ENCODE results near the gene PLTP.
A peak's percentile ranks its signal among the peaks of the same experiment; 100 is the strongest.

GRCh38 chr20:45934586-45935415 lies 22.8 kb upstream of the PLTP start, which contains the start of gene PCIF1:
- no peak for TF ChIP-seq CTCF (IDR thresholded peaks at IDR 0.05 in 4 of 5, conservative IDR thresholded peaks at IDR 0.05 in 1 of 5)
- TF ChIP-seq POLR2A (IDR thresholded peaks at IDR 0.05): peak; percentile 95 to 96

Data from gastrocnemius medialis (tissue), 4 donors.